Sigmoid colon (tissue), 4 donors: ENCODE measurements around the gene IFI27L2.

Source experiments
- CTCF ChIP-seq, 4 experiments: fragments of 450-650 bp in 3 of 4; fragments of 200-600 bp in 1 of 4; IDR thresholded peaks; one replicate each; pipeline ENCODE4 v1.5.1; 2016 to 2019; ENCODE audit warnings: antibody characterized with exemption in 4 of 4, mild to moderate bottlenecking in 3 of 4, moderate library complexity in 2 of 4
- EP300 ChIP-seq, 4 donors: sonication (generic); formaldehyde crosslinking; IDR thresholded peaks; one replicate each; pipeline ENCODE4 v1.6.1; 2017; ENCODE audit warnings: antibody characterized with exemption in 4 of 4
- POLR2A ChIP-seq, 2 donors: fragments of 450-650 bp; IDR thresholded peaks; one replicate each; pipeline ENCODE4 v1.6.1; 2016; ENCODE audit warnings: antibody characterized with exemption in 2 of 2, mild to moderate bottlenecking in 2 of 2, moderate library complexity in 2 of 2
- POLR2AphosphoS5 ChIP-seq, 4 donors: sonication (generic); formaldehyde crosslinking; IDR thresholded peaks; one replicate each; pipeline ENCODE4 v1.6.1; 2017; ENCODE audit warnings: antibody characterized with exemption in 4 of 4

GRCh38 chr14:94172545-94172944 is 43.1 kb upstream of the IFI27L2 start:
- TF ChIP-seq CTCF (IDR thresholded peaks at IDR 0.05): no peak
- no peak for TF ChIP-seq POLR2A (IDR thresholded peaks at IDR 0.05)
- no peak for TF ChIP-seq POLR2AphosphoS5 (IDR thresholded peaks at IDR 0.05)
- TF ChIP-seq EP300 (IDR thresholded peaks at IDR 0.05): no peak
